ENCODE results near the gene GALNT2.

DNA sequence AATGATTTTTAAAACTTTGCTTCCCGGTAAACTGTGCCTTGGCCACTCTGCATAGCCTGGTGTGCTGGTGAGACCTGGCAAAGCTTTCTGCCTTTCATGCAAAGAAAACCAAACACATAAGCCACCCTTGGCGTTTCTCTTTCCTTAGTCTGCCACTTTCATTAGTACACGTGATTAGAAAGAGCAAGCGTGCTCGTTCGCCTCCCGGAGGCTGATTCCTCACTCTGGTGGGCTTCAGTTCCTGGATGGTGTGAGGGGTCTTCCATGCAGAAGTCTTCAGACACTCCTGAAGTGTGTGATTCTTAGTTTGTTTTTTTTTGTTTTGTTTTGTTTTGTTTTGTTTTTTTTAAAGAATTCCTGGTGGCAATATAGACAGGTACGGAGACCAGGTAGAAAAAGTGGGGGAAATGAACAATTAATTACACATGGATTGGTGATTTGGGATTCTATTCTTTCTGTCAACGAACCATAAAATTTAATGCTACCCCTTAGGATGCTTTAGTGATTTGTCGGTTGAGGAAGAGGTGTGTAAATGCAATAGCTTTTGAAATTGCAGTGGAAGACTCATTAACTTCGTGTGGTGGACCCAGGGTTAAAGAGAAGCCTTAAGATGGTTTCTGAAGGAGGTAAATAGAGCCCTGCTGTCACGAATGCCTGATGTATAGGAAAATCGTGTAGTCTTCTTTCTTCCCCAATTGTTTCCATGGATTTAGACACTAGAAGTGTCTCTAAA, 2.1 kb downstream of the GALNT2 start:
- TF ChIP-seq ZNF232 (CRISPR knock-in tag; IDR thresholded peaks at IDR 0.05; ENCODE audit: borderline replicate concordance), result no peak
- TF ChIP-seq POLR2AphosphoS5 (IDR thresholded peaks at IDR 0.05; ENCODE audit: low read depth, low read length), result no peak
- no peak for TF ChIP-seq ZNF121 (CRISPR knock-in tag; IDR thresholded peaks at IDR 0.05)
- no peak for TF ChIP-seq HINFP (CRISPR knock-in tag; IDR thresholded peaks at IDR 0.05; ENCODE audit: low read depth)
- TF ChIP-seq, protein P1, sequence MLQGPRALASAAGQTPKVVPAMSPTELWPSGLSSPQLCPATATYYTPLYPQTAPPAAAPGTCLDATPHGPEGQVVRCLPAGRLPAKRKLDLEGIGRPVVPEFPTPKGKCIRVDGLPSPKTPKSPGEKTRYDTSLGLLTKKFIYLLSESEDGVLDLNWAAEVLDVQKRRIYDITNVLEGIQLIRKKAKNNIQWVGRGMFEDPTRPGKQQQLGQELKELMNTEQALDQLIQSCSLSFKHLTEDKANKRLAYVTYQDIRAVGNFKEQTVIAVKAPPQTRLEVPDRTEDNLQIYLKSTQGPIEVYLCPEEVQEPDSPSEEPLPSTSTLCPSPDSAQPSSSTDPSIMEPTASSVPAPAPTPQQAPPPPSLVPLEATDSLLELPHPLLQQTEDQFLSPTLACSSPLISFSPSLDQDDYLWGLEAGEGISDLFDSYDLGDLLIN (CRISPR knock-in tag; IDR thresholded peaks at IDR 0.05; ENCODE audit: borderline replicate concordance), result no peak
- TF ChIP-seq FOSL1 (CRISPR knock-in tag; IDR thresholded peaks at IDR 0.05; ENCODE audit: borderline replicate concordance), result no peak
- TF ChIP-seq WIZ (CRISPR knock-in tag; IDR thresholded peaks at IDR 0.05), result no peak
- TF ChIP-seq ZNF792 (CRISPR knock-in tag; IDR thresholded peaks at IDR 0.05), result no peak

Data from HepG2 (cell line).